NCI-H82 treated with DMSO at 0.1 percent for 48 hours (cell line): ENCODE measurements around the gene ATP9B.
"Not testable (repeated sequence)": the region's sequence is repeated elsewhere in the genome, so short reads cannot be mapped to it uniquely, and the experiment has no call there.

ENCODE experiments used
- DNase-seq: peaks from one replicate; lab custom pipeline; 2025; ENCODE audit not compliant: unreplicated experiment; lab: John Stamatoyannopoulos, UW

Gene ATP9B

GRCh38 chr18:79071503-79072210 is 2.5 kb downstream of the ATP9B start:
- DNase-seq: no peak

DNA sequence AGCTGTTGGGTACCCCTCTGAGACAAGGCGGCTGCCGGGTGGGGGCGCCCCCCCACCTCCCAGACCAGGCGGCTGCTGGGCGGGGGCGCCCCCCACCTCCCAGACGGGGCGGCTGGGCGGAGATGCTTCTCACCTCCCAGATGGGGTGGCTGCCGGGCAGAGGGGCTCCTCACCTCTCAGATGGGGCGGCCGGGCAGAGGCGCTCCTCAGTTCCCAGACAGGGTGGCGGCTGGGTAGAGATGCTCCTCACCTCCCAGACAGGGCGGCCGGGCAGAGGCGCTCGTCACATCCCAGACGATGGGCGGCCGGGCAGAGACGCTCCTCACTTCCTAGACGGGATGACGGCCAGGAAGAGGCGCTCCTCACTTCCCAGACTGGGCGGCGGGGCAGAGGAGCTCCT is 3.5 kb downstream of the ATP9B start:
- not testable (repeated sequence) for DNase-seq

GRCh38 chr18:79077181-79077580 is 8.0 kb downstream of the ATP9B start:
- no peak for DNase-seq

DNA sequence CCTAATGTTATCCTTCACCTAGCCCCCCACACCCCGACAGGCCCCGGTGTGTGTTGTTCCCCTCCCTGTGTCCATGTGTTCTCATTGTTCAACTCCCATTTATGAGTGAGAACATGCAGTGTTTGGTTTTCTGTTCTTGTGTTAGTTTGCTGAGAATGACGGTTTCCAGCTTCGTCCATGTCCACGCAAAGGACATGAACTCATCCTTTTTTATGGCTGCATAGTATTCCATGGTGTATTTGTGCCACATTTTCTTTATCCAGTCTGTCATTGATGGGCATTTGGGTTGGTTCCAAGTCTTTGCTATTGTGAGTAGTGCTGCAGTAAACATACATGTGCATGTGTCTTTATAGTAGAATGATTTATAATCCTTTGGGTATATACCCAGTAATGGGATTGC is 9.6 kb downstream of the ATP9B start:
- DNase-seq: not testable (repeated sequence)

- DNase-seq: no peak
Observed at GRCh38 chr18:79092874-79093273, 23.7 kb downstream of the ATP9B start.

GRCh38 chr18:79093986-79094385 is 24.8 kb downstream of the ATP9B start:
- no peak for DNase-seq

- no peak for DNase-seq
Observed at GRCh38 chr18:79095216-79095615, 26.0 kb downstream of the ATP9B start.

- DNase-seq: no peak
Observed at GRCh38 chr18:79100944-79101343, 31.8 kb downstream of the ATP9B start.

- no peak for DNase-seq
Observed at GRCh38 chr18:79102886-79103285, 33.7 kb downstream of the ATP9B start.

DNA sequence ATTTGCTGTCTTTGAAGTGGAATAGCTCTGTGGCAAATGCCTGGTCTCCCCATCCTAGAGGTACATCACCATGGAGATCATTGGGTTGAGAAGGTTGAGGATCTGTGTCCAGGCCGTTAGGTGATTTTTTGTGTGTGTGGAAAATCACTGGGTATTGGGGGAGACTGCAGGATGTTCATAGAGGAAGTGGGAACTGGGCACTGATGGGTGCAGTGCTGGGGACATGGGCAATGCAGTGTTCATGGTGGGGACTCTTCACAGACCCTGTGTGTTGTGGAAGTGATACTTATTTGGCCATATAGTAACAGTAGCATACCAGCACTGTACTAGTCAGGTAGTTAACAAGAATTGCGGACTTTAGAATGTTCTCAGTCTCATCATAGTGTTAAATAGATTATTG is 34.9 kb downstream of the ATP9B start:
- no peak for DNase-seq

- no peak for DNase-seq
Observed at GRCh38 chr18:79105455-79105854, 36.3 kb downstream of the ATP9B start.

DNA sequence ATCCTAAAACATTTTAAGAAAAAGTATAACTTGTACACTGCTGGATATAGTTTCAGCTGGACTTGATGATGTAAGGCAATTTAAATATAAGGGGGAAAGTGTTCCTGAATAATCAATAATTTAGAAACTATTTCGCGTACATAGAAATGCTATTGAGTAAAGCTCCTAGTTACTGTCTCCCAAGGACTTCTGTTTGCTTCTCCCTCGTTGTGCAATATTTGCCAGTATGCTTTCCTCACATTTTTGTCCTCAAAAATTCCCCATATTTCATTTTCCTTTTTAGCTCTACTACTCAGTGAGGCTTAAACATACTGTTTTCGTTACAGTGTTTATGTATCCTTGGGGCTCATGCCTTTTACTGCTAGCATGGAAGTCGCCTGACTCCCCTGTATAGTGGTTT is 36.9 kb downstream of the ATP9B start:
- DNase-seq: no peak

DNA sequence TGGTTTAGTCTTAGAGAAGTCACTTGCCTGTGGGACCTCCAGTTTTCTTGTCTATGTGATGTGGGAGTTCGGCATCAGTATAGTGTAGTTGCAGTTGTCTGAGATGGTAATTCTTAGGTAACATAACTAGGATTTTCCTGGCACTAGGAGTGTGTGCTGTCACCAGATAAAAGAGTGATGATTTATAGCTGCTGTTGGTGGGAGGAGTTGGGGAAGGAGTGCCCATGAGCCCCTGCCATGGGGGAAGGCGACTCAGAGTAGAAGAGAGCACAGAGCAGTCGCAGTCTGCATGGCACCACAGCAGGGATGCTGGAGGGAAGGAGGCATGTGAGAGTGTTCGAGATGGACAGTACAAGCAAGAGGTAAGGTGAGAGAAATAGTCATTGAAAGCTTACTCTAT is 38.7 kb downstream of the ATP9B start:
- no peak for DNase-seq

GRCh38 chr18:79108549-79109215 is 39.5 kb downstream of the ATP9B start:
- DNase-seq: no peak

GRCh38 chr18:79111483-79111882 is 42.3 kb downstream of the ATP9B start:
- DNase-seq: no peak

GRCh38 chr18:79117385-79117784 is 48.2 kb downstream of the ATP9B start:
- DNase-seq: no peak

- no peak for DNase-seq
Observed at GRCh38 chr18:79117788-79118187, 48.6 kb downstream of the ATP9B start.

- DNase-seq: no peak
Observed at GRCh38 chr18:79118797-79119196, 49.6 kb downstream of the ATP9B start.

DNA sequence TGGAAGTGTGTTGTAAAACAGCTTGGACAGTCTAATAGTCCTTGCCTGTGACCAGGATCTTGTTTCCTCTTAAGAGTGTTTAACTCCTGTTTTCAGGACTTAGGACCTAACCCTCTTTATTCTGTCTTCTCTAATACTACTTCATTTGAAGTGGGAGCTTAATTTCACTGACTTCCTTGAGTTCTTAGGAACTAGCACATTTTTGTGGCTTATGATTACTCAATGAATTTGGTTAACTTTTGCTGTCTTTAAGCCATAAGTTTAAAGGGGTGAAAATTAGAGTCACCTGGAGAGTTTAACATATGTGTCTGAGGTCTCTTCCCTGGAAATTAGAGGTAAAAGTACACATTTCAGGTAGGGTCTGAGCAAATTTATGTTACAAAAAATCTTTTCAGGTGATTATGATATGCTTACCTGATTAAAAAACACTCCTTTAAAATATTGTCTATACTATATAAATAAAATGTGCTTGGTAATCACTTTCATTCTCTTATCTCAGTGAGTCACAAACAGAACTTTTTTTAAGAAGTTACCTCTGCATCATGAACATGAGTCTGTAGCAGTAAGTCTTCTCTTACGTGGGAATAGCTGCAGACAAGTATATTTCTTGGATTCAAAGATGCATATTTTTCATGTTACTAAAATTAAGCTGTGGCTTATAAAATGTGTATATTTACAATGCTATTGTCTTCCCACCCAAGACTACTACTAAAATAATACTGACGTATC is 52.7 kb downstream of the ATP9B start:
- DNase-seq: no peak

DNA sequence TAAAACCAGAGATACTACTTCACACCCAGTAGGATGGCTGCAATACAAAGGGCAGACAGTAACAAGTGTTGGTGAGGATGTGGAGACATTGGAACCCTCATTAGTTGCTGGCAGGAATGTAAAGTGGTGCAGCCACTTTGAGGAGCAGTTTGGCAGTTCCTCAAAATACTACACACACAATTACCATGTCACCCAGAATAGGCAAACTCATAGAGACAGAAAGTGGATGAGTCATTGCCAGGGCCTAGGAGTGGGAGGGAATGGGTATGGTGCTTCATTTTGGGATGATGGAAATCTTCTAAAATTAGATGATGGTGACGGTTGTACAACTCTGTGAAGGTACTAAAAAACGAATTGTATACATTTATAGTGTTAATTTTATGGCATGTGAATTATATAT is 54.8 kb downstream of the ATP9B start:
- no peak for DNase-seq

DNA sequence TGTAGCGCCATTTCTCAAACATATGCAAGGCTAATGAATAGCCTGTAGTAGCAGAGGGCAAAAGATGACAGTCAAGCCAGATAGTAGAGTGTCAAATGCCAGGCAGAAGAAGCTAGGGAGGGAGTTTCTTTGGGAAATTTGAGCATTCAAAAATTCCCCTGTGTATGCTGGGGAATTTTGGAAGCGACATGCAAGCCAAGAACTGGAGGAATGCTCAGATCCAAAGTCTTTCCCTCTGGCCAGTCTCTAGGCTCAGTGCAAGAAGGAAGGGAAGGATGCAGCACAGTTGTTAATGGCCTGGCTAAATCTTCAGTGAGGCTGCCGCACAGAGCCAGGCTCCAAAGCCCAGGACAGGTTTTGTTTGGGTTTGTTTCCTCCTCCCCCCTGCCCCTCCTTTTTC is 59.9 kb downstream of the ATP9B start:
- DNase-seq: no peak

GRCh38 chr18:79133724-79134123 is 64.5 kb downstream of the ATP9B start:
- no peak for DNase-seq
